H9 (cell line): Measurements from ENCODE around the gene TK2. TPM values are rescaled to one million over a fixed set of nuclear protein-coding genes. Genes with fewer than 3 reads are reported as not detected.

Source experiments
- DNase-seq: peaks from one replicate; pipeline ENCODE4 v3.0.0-alpha.2; 2017
- H2AFZ ChIP-seq: one replicate; pipeline ENCODE4 v1.6.1; 2013; ENCODE audit warnings: mild to moderate bottlenecking, low read length, control low read depth, moderate library complexity
- H2AK5ac ChIP-seq: 2 replicates; pipeline ENCODE4 v1.6.1; 2013; ENCODE audit warnings: low read length, control low read depth, mixed read lengths; ENCODE audit not compliant: insufficient read length
- H2BK120ac ChIP-seq: one replicate; pipeline ENCODE4 v1.6.1; 2013; ENCODE audit warnings: low read depth, mild to moderate bottlenecking, low read length, control low read depth, inconsistent platforms; ENCODE audit not compliant: poor library complexity, severe bottlenecking
- H2BK12ac ChIP-seq: 2 replicates; pipeline ENCODE4 v1.6.1; 2013; ENCODE audit warnings: low read length, control low read depth, mixed read lengths, low read depth; ENCODE audit not compliant: insufficient read length
- H2BK15ac ChIP-seq: 2 replicates; pipeline ENCODE4 v1.6.1; 2013; ENCODE audit warnings: low read depth, low read length, control low read depth
- H2BK20ac ChIP-seq: one replicate; pipeline ENCODE4 v1.6.1; 2013; ENCODE audit warnings: low read depth, mild to moderate bottlenecking, low read length, control low read depth, inconsistent platforms; ENCODE audit not compliant: poor library complexity, severe bottlenecking
- H2BK5ac ChIP-seq: 2 replicates; pipeline ENCODE4 v1.6.1; 2013; ENCODE audit warnings: low read length, control low read depth, mixed read lengths; ENCODE audit not compliant: insufficient read length
- H3K14ac ChIP-seq: 2 replicates; pipeline ENCODE4 v1.6.1; 2013; ENCODE audit warnings: low read length, control low read depth; ENCODE audit not compliant: insufficient read depth
- H3K18ac ChIP-seq: 2 replicates; pipeline ENCODE4 v1.6.1; 2013; ENCODE audit warnings: low read depth, mild to moderate bottlenecking, mixed read lengths, low read length, control low read depth; ENCODE audit not compliant: insufficient read length
- H3K23ac ChIP-seq: 2 replicates; pipeline ENCODE4 v1.6.1; 2013; ENCODE audit warnings: low read length, control low read depth, mixed read lengths, low read depth; ENCODE audit not compliant: insufficient read length
- H3K23me2 ChIP-seq: 2 replicates; pipeline ENCODE4 v1.6.1; 2013; ENCODE audit warnings: low read depth, mild to moderate bottlenecking, mixed read lengths, low read length, control low read depth; ENCODE audit not compliant: insufficient read length, poor library complexity, severe bottlenecking
- H3K27ac ChIP-seq: 2 replicates; pipeline ENCODE4 v1.5.1; 2013; ENCODE audit warnings: low read length, control low read depth, mixed read lengths, low read depth; ENCODE audit not compliant: insufficient read length
- H3K27me3 ChIP-seq: 2 replicates; pipeline ENCODE4 v1.6.1; 2013; ENCODE audit warnings: low read length, control low read depth, inconsistent platforms; ENCODE audit not compliant: insufficient read depth
- H3K4ac ChIP-seq: 2 replicates; pipeline ENCODE4 v1.6.1; 2013; ENCODE audit warnings: low read depth, mild to moderate bottlenecking, control low read depth, inconsistent platforms, low read length, moderate library complexity
- H3K4me1 ChIP-seq: 2 replicates; pipeline ENCODE4 v1.6.1; 2013; ENCODE audit warnings: low read length, control low read depth, inconsistent platforms; ENCODE audit not compliant: insufficient read depth
- H3K4me2 ChIP-seq: 2 replicates; pipeline ENCODE4 v1.6.1; 2013; ENCODE audit warnings: low read length, control low read depth, mixed read lengths; ENCODE audit not compliant: insufficient read length, insufficient read depth
- H3K56ac ChIP-seq: 2 replicates; pipeline ENCODE4 v1.6.1; 2013; ENCODE audit warnings: low read depth, mild to moderate bottlenecking, mixed read lengths, low read length, control low read depth; ENCODE audit not compliant: insufficient read length
- H3K79me1 ChIP-seq: 2 replicates; pipeline ENCODE4 v1.6.1; 2013; ENCODE audit warnings: low read depth, mild to moderate bottlenecking, moderate library complexity, low read length, control low read depth, inconsistent platforms; ENCODE audit not compliant: insufficient read depth, poor library complexity, severe bottlenecking
- H3K79me2 ChIP-seq: 2 replicates; pipeline ENCODE4 v1.6.1; 2013; ENCODE audit warnings: low read length, control low read depth, inconsistent platforms; ENCODE audit not compliant: insufficient read depth
- H3K9ac ChIP-seq: 2 replicates; pipeline ENCODE4 v1.6.1; 2013; ENCODE audit warnings: low read length, control low read depth, mixed read lengths; ENCODE audit not compliant: insufficient read length; ENCODE audit errors: extremely low read depth
- H3K9me3 ChIP-seq: one replicate; pipeline ENCODE4 v1.6.1; 2013; ENCODE audit warnings: low read depth, low read length, inconsistent platforms; ENCODE audit not compliant: control insufficient read depth
- H3T11ph ChIP-seq: one replicate; pipeline ENCODE4 v1.6.1; 2013; ENCODE audit warnings: mild to moderate bottlenecking, low read length, control low read depth, inconsistent platforms
- H4K20me1 ChIP-seq: one replicate; pipeline ENCODE4 v1.6.1; 2013; ENCODE audit not compliant: control insufficient read depth, insufficient read length, insufficient read depth
- H4K5ac ChIP-seq: 2 replicates; pipeline ENCODE4 v1.6.1; 2013; ENCODE audit warnings: low read depth, mild to moderate bottlenecking, mixed read lengths, low read length, control low read depth; ENCODE audit not compliant: insufficient read length
- H4K8ac ChIP-seq: replicated peaks from 2 replicates; pipeline ENCODE4 v1.6.1; 2013; ENCODE audit warnings: low read length, control low read depth, mixed read lengths, low read depth; ENCODE audit not compliant: insufficient read length
- H4K91ac ChIP-seq: 2 replicates; pipeline ENCODE4 v1.6.1; 2013; ENCODE audit warnings: low read depth, mild to moderate bottlenecking, moderate library complexity, mixed read lengths, low read length, control low read depth; ENCODE audit not compliant: insufficient read length
- H3K27ac Mint-ChIP-seq, 3 experiments: 2 replicates in 2 of 3; 3 replicates in 1 of 3; pipeline ENCODE4 v1.8.0; 2020 to 2021; ENCODE audit warnings: mixed read lengths in 3 of 3, mild to moderate bottlenecking in 1 of 3, moderate library complexity in 1 of 3
- H3K27me3 Mint-ChIP-seq: 2 replicates; pipeline ENCODE4 v1.8.0; 2021; ENCODE audit warnings: low read depth, mild to moderate bottlenecking, moderate library complexity, mixed read lengths
- H3K36me3 Mint-ChIP-seq, 3 experiments: 2 replicates in 2 of 3; 3 replicates in 1 of 3; pipeline ENCODE4 v1.8.0; 2020 to 2021; ENCODE audit warnings: low read depth in 3 of 3, mixed read lengths in 3 of 3; ENCODE audit not compliant: insufficient read depth in 1 of 3
- H3K4me1 Mint-ChIP-seq, 2 experiments: 2 replicates each; pipeline ENCODE4 v1.8.0; 2020; ENCODE audit warnings: mixed read lengths in 2 of 2
- H3K4me3 Mint-ChIP-seq, 2 experiments: 2 replicates in 1 of 2; 3 replicates in 1 of 2; pipeline ENCODE4 v1.8.0; 2020 to 2021; ENCODE audit warnings: mild to moderate bottlenecking in 2 of 2, mixed read lengths in 2 of 2, moderate library complexity in 1 of 2
- H3K9me3 Mint-ChIP-seq, 2 experiments: 2 replicates in 1 of 2; 3 replicates in 1 of 2; pipeline ENCODE4 v1.8.0; 2020; ENCODE audit warnings: mild to moderate bottlenecking in 2 of 2, mixed read lengths in 2 of 2, moderate library complexity in 1 of 2
- WGBS: extraction: QIAGEN DNeasy Blood & Tissue Kit; methylation state at CpG from one replicate; pipeline ENCODE4 v1.1.7; 2013; ENCODE audit warnings: missing lambda C conversion rate, low lambda C conversion rate, mixed read lengths; ENCODE audit not compliant: insufficient read length; ENCODE audit errors: extremely low coverage; 5-methylcytosine and 5-hydroxymethylcytosine counted together
- total RNA-seq: library from RNA; stranded (reverse); gene quantifications from 2 replicates; pipeline ENCODE4 v1.2.1, GENCODE V29; 2021
- TF ChIP-seq, protein P1 (sequence below): fragments of 200-600 bp; sonication (generic); conservative IDR thresholded peaks from 3 replicates; pipeline ENCODE4 v1.8.0; 2021; ENCODE audit warnings: antibody characterized with exemption, mild to moderate bottlenecking

The TK2 gene
- total RNA-seq, 1 experiment from 2014 or later: 5.2 TPM

- Histone ChIP-seq H3K23ac (no peak overlapping the region), H3K27me3 (no peaks in the 10 kb centered on the region), H2AK5ac (no peak overlapping the region), H3K9ac (no peak overlapping the region), H2BK5ac (no peak overlapping the region), H2BK120ac (no peak overlapping the region), H3K56ac (no peak overlapping the region), H3K4ac (no peak overlapping the region), H3K14ac (no peak overlapping the region), H3K18ac (no peak overlapping the region), H4K8ac (no peak overlapping the region), H2AFZ (no peak overlapping the region), H3K23me2 (no peaks in the 10 kb centered on the region), H4K91ac (no peak overlapping the region), H4K5ac (no peak overlapping the region), H2BK15ac (no peak overlapping the region), H2BK20ac (no peak overlapping the region), H3K4me2 (no peak overlapping the region), H3K79me2 (no peaks in the 10 kb centered on the region), H4K20me1 (no peaks in the 10 kb centered on the region), H3K9me3 (no peaks in the 10 kb centered on the region), H3T11ph (no peak overlapping the region), H2BK12ac (no peak overlapping the region), H3K4me1 (peaks cover 4% of the 10 kb centered on the region; the same call in 1 of the 2 replicates), H3K27ac (no peak overlapping the region), H3K79me1 (no peaks in the 10 kb centered on the region)
- peaks cover 25 to 30% of the 10 kb centered on the region in 2 experiments for H3K4me1 Mint-ChIP-seq
- peaks cover 0 to 9% (median 2%) of the 10 kb centered on the region in 3 experiments; a peak in 4 of 7 replicates for H3K36me3 Mint-ChIP-seq
- no CpG with 5 or more reads among the region's 9 CpGs for whole genome bisulfite sequencing
- TF ChIP-seq, protein P1, sequence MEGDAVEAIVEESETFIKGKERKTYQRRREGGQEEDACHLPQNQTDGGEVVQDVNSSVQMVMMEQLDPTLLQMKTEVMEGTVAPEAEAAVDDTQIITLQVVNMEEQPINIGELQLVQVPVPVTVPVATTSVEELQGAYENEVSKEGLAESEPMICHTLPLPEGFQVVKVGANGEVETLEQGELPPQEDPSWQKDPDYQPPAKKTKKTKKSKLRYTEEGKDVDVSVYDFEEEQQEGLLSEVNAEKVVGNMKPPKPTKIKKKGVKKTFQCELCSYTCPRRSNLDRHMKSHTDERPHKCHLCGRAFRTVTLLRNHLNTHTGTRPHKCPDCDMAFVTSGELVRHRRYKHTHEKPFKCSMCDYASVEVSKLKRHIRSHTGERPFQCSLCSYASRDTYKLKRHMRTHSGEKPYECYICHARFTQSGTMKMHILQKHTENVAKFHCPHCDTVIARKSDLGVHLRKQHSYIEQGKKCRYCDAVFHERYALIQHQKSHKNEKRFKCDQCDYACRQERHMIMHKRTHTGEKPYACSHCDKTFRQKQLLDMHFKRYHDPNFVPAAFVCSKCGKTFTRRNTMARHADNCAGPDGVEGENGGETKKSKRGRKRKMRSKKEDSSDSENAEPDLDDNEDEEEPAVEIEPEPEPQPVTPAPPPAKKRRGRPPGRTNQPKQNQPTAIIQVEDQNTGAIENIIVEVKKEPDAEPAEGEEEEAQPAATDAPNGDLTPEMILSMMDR: no peak
- peak overlapping the region in 1 of 3 experiments; percentile 38; a peak in 1 of 7 replicates for H3K27ac Mint-ChIP-seq
- H3K9me3 Mint-ChIP-seq: no peaks in the 10 kb centered on the region; a peak in 1 of 5 replicates
- peaks cover 6% of the 10 kb centered on the region for H3K27me3 Mint-ChIP-seq
- H3K4me3 Mint-ChIP-seq: no peak overlapping the region
- DNase-seq: no peak
These were observed 40.9 kb downstream of the TK2 start for GRCh38 chr16:66508914-66509496.
